Rectal smooth muscle tissue (tissue), 1 donor: ENCODE data around the gene DCXR.

Experiments used
- H3K27ac ChIP-seq: one replicate; pipeline ENCODE4 v1.7.0; 2013; ENCODE audit warnings: low read depth, low read length, inconsistent platforms
- H3K27me3 ChIP-seq: one replicate; pipeline ENCODE4 v1.7.0; 2013; ENCODE audit warnings: low read length; ENCODE audit not compliant: control insufficient read depth, insufficient read depth
- H3K36me3 ChIP-seq: one replicate; pipeline ENCODE4 v1.7.0; 2013; ENCODE audit warnings: low read length; ENCODE audit not compliant: control insufficient read depth, insufficient read depth
- H3K4me1 ChIP-seq: one replicate; pipeline ENCODE4 v1.7.0; 2013; ENCODE audit warnings: low read length; ENCODE audit not compliant: control insufficient read depth, insufficient read depth
- H3K4me3 ChIP-seq: one replicate; pipeline ENCODE4 v1.7.0; 2013; ENCODE audit warnings: low read length
- H3K9ac ChIP-seq: one replicate; pipeline ENCODE4 v1.7.0; 2013; ENCODE audit warnings: low read length

DCXR gene

DNA sequence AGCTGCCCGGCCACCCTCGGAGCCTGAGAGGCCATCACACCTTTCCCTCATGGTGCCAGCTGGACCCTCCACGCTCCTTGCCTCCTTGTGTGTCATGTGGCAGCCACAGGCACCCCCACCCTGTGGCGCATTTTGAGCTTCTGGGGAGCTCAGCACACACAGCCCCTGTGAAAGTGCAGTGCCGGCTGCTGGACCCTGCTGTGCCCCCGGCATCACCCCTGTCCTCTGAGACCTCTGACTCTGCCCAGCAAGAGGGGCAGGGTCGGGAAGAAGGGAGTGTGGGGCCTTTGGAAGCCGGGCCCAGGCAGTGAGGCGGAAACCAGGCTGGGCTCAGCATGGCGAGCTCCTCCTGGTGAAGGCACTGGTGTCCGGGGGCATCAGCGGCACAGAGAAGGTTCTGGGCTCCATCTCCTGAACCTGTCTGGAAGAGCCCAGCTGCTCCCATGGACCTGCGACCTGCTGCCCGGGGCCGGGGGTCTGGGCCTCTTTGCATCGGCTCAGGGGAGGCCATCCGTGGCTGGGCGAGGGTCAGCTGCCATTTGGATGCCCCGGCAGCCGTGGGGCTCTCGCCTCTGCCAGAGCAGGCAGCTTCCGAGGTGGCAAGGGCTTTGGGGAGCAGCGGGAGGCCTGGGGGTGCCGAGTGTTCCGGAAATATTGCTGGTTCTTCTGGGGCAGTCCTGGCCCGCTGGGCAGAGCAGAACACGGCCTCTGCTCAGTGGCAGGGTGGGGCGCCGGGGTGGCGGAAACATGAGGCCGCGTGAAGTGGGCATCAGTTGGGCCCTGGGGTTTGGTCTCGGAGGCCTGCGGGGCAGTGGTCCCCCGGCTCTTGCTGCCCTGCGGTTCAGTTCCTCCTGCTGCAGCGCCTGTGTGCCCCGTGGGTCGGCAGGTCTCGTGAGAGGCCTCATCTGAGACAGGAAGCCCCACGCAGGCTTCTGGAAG, 32.7 kb downstream of the DCXR start:
- Histone ChIP-seq H3K27me3 (no peaks in the 10 kb centered on the region), H3K4me3 (no peak overlapping the region), H3K9ac (no peak overlapping the region), H3K4me1 (peaks cover 18% of the 10 kb centered on the region), H3K27ac (no peak overlapping the region), H3K36me3 (no peaks in the 10 kb centered on the region)

DNA sequence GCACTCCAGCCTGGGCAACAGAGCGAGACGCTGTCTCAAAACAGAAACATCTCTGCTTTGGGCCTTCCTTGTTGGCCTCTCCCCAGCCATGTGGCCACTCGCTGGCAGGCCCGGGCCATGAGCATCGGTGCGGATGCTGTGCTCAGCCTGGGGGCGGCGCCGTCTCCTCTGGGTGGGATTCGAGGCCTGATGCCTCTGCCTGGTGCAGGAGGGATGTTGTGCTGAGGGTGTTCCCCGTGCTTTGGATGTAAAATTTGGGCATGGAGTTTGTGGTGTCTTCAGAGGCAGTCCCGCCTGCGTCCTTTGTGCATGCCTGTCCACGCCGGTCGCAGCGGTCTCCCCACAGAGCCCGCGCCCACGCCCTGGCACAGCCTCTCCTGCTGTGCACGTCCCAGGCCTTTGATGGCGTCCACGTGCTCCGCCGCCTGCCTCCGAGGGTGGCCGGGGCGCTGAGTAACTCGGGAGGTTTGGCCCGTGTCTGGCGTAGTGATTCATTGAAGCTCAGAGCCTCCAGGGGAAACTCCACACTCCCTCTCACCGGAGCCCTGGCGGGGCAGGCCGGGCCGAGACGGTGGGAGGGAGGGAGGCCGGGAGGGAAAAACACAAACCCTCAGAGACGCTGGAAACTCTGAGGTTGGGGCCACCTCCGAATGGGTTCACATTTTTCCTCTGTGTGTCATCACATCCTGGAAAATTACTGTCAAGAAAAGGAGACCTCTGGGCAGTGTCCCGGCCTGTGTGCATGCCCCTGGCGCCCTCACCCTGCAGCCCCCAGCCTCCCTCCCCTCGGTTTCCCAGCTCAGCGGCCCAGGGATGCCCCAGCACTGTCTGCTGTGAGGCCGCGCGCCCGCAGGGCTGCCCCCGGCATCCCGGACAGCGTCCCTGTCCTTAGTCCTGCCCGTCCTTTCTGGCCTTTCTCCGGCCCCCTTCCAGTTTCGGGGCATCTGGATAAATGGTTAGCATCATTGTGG, 33.8 kb downstream of the DCXR start:
- no peaks in the 10 kb centered on the region for H3K27me3 ChIP-seq
- H3K36me3 ChIP-seq = no peaks in the 10 kb centered on the region
- peak overlapping the region; percentile 34 for H3K27ac ChIP-seq
- H3K4me3 ChIP-seq = no peak overlapping the region
- no peak overlapping the region for H3K9ac ChIP-seq
- peaks cover 18% of the 10 kb centered on the region for H3K4me1 ChIP-seq

DNA sequence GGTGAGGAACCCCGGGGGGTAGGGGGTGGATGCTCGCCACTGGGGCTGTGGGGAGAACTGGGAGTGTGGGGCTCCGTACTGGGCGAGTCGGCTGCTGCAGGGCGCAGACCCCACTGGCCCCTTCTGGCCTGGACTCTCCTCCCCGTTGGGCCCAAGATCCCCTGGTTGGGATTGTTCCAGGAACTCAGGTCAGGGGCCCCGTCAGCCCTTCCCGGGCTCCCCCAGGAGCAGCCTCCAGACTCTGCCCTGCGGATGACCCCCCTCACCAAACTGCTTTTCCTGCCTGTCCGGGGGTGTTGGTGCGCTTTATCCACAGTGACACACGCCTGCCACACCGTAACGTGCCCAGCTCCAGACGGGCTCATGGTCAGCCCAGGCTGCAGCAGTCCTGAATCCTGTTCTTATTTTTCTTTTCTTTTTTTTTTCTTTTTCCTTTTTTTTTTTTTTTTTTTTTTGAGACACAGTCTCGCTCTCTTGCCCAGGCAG, 35.9 kb downstream of the DCXR start:
- H3K36me3 ChIP-seq = no peaks in the 10 kb centered on the region
- H3K9ac ChIP-seq = no peak overlapping the region
- no peaks in the 10 kb centered on the region for H3K27me3 ChIP-seq
- H3K27ac ChIP-seq = no peak overlapping the region
- no peak overlapping the region for H3K4me3 ChIP-seq
- H3K4me1 ChIP-seq = peaks cover 16% of the 10 kb centered on the region

DNA sequence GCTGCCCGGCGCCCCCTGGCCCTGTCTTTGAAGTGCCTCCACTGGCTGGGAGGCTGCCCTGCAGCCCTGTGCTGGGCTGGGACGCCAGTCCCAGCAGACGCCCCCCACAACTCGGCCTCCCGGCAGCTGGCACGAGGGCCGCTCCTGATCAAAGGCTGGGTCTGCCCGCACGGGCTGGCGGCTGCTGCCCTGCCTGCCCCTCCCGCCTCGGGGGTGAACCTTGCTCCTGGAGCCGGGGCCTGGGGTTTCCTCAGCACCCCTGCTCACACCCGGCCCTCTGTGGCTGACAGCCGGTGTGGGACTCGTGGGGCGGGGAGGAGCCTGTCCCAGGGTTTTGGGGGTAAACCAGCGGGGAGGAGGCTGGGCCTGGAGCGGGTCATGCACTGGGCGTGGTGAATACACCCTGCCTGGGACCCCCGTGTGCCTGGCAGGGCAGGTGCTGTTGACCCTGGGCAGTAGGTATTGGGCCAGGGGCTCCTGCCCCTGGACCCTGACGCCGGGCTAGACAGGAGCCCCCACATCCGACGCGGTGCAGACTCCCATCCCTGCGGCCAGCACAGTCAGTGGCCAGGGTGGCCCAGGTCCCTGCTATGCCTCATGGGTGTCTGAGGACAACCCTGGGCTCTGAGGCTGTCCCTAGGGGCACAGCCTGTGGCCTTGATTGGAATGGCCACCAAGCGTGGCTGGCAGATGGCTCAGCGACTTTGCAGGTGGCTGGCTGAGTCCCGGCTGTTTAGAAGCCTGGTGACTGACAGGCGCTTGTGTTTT, 36.5 kb downstream of the DCXR start:
- Histone ChIP-seq H3K4me3 (no peak overlapping the region), H3K27me3 (no peaks in the 10 kb centered on the region), H3K36me3 (no peaks in the 10 kb centered on the region), H3K9ac (no peak overlapping the region), H3K4me1 (peaks cover 11% of the 10 kb centered on the region), H3K27ac (no peak overlapping the region)

DNA sequence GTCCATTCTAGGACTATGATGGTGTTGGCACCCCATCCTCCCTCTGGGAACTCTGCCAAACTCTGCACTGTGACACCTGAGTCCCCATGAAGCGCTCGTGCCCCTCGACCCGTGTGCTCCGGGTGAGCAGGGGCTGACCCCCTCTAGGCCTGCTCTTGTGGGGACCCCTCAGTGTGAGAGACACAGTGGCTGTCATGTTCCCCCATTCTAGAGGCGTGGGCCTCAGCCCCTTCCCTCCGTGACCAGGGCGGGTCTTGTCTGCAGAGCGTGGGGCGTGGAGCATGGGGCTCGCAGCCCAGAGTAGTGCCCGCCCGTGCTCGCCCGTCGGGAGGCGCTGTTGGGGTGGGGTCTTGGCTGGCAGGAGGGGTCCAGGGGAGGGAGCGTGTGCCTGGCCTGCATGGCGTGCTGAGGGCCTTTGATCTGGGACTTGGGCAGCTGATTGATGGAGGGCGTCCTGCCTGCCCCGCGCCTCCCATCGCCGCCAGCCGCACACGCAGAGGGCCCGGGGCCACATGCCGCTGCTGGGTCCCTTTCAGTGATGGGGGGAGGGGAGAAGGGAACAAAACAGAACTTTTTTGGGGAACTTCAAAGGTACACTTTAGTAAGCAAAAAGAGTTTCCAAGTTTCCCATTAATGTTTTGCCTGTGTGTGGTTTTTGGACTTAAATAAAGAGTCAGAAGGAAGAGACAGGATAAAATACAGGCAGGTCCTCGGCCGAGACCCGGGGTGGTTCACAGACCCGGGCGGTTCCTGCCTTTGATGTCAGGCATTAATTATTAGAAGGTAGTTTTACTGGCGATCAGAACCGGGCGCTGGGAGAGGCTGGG, 37.3 kb downstream of the DCXR start:
- H3K4me3 ChIP-seq = no peak overlapping the region
- H3K27me3 ChIP-seq = no peaks in the 10 kb centered on the region
- H3K36me3 ChIP-seq = no peaks in the 10 kb centered on the region
- H3K4me1 ChIP-seq = peaks cover 10% of the 10 kb centered on the region
- no peak overlapping the region for H3K9ac ChIP-seq
- H3K27ac ChIP-seq = no peak overlapping the region

DNA sequence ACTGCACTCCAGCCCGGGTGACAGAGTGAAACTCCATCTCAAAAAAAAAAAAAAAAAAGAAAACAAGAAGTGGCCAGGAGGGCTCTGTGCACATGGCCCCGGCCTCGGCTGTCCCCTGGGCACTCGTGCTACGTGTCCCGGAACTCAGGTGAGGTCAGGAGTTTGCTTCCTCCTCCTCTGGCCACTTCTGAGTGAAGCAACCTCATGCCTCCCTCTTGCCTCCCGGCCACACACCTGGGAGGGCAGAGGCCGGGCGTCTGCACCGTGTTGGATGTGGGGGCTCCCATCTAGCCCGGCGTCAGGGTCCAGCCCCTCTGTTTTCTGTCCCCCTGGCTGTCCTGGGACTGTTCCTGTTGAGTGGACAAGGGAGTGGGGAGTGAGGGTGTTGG, 37.9 kb downstream of the DCXR start:
- Histone ChIP-seq H3K4me1 (peaks cover 10% of the 10 kb centered on the region), H3K36me3 (no peaks in the 10 kb centered on the region), H3K27me3 (no peaks in the 10 kb centered on the region), H3K4me3 (no peak overlapping the region), H3K9ac (no peak overlapping the region), H3K27ac (no peak overlapping the region)

DNA sequence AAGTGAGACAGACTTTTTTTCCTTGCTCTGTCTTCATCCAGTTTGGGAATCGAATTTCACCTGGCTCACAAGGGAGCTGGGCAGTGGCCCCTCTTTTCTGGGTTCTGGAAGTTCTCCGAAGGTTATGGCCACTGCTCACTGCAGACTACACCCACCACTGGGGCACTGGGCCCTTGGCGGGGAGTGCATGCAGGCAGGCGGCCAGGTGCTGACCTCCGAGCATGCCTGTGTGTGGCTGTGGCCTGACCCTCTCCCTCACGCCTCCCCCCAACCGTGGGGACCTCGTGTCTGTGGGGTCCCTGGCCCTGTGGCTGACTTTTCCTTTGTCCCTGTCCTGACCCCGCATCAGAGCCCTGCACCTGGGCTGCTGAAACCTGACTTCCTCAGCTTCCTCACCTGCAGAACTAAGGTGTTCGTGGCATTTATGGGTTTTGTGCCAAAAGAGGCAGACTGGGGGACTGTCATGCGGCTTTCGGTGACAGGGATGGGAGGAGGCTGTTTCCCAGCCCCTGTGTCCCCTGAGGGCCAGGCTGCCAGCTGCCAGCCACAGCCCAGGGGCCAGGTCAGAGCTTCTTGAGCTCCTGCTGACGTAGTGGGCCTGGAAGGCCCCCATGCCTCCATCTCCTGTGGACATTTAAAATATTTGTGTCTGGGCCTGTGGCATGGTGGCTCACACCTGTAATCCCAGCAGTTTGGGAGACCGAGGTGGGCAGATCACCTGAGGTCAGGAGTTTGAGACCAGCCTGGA, 38.6 kb downstream of the DCXR start:
- Histone ChIP-seq H3K36me3 (no peaks in the 10 kb centered on the region), H3K9ac (no peak overlapping the region), H3K4me1 (peaks cover 5% of the 10 kb centered on the region), H3K27me3 (no peaks in the 10 kb centered on the region), H3K27ac (no peak overlapping the region), H3K4me3 (no peak overlapping the region)

DNA sequence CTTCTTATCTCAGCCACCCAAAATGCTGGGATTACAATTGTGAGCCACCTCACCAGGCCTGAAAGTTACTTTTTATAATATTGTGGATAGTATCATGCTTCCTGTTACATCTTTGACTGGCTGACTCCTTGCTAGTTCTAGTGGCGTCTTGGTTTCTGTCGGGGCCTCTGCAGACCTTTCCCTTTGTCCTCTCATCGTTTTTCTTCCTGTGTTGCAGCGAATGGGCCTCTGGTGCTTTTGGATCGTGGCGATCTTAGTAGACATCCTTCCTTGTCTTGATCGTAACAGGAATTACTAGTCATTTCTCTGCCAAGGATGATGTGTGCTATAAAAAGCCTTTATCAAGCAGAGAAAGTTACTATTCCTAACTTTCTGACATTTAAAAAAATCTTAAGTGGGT, 39.3 kb downstream of the DCXR start:
- H3K9ac ChIP-seq = no peak overlapping the region
- H3K4me1 ChIP-seq = peaks cover under 1% of the 10 kb centered on the region
- H3K4me3 ChIP-seq = no peak overlapping the region
- H3K27ac ChIP-seq = no peak overlapping the region
- H3K36me3 ChIP-seq = no peaks in the 10 kb centered on the region
- H3K27me3 ChIP-seq = no peaks in the 10 kb centered on the region

DNA sequence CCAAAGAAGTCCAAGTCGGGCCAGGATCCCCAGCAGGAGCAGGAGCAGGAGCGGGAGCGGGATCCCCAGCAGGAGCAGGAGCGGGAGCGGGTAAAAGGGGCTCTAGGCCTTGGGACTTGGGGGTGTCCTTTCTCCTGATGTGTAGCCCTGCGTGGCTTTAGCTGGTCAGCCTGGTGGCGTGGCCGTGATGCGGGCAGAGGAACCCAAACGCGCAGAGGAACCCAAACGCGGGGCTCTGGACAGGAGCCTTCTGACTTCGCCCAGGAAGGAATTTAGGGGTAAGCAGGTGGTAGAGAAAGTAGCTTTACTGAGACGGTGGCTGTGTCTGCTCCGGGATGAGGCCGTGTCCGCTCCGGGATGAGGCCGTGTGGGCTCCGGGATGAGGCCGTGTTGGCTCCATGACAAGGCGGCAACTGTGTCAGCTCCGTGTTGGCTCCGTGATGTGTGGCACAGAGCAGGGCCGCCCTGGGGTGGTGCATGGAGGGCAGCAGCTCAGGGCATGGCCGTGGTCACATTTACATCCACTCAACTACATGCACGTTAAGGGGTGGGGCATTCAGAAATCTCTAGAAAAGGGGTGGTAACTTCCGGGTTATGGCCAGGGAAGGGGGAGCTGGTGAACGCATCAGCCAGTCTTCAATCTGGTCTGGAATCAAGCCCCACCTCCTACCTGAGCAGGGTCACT, 40.6 kb downstream of the DCXR start:
- no peaks in the 10 kb centered on the region for H3K27me3 ChIP-seq
- no peak overlapping the region for H3K9ac ChIP-seq
- H3K27ac ChIP-seq = no peak overlapping the region
- no peak overlapping the region for H3K4me3 ChIP-seq
- H3K4me1 ChIP-seq = peaks cover 7% of the 10 kb centered on the region
- no peaks in the 10 kb centered on the region for H3K36me3 ChIP-seq

DNA sequence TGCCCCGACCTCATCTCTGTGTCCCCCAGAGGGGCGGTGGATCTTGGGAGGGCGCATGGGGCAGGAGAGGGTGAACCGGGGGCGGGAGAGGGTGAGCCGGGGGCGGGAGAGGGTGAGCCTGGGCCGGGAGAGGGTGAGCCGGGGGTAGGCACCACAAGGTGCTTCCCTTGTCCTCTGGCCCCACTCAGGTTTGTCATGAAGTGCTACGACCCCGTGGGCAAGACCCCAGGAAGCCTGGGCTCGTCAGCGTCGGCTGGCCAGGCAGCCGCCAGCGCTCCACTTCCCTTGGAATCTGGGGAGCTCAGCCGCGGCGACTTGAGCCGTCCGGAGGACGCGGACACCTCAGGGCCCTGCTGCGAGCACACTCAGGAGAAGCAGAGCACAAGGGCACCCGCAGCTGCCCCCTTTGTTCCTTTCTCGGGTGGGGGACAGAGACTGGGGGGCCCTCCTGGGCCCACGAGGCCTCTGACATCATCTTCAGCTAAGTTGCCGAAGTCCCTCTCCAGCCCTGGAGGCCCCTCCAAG, 41.2 kb downstream of the DCXR start:
- no peak overlapping the region for H3K4me3 ChIP-seq
- no peak overlapping the region for H3K27ac ChIP-seq
- H3K36me3 ChIP-seq = no peaks in the 10 kb centered on the region
- no peaks in the 10 kb centered on the region for H3K27me3 ChIP-seq
- H3K9ac ChIP-seq = no peak overlapping the region
- peaks cover 9% of the 10 kb centered on the region for H3K4me1 ChIP-seq
